ENCODE measurements around the gene PLA2G4E. TPM values are rescaled to one million over a fixed set of nuclear protein-coding genes. Genes with fewer than 3 reads are reported as not detected.

PLA2G4E gene
- total and polyA plus RNA-seq, 2 experiments from 2014 or later: not detected

- no peak for TF ChIP-seq ZNF462 (CRISPR knock-in tag; IDR thresholded peaks at IDR 0.05)
- TF ChIP-seq ZNF331 (CRISPR knock-in tag; IDR thresholded peaks at IDR 0.05; ENCODE audit: low read depth): no peak
- no peak for TF ChIP-seq ZNF114 (CRISPR knock-in tag; IDR thresholded peaks at IDR 0.05)
Observed at GRCh38 chr15:42048821-42049200, 28.0 kb upstream of the PLA2G4E start (continued).

DNA sequence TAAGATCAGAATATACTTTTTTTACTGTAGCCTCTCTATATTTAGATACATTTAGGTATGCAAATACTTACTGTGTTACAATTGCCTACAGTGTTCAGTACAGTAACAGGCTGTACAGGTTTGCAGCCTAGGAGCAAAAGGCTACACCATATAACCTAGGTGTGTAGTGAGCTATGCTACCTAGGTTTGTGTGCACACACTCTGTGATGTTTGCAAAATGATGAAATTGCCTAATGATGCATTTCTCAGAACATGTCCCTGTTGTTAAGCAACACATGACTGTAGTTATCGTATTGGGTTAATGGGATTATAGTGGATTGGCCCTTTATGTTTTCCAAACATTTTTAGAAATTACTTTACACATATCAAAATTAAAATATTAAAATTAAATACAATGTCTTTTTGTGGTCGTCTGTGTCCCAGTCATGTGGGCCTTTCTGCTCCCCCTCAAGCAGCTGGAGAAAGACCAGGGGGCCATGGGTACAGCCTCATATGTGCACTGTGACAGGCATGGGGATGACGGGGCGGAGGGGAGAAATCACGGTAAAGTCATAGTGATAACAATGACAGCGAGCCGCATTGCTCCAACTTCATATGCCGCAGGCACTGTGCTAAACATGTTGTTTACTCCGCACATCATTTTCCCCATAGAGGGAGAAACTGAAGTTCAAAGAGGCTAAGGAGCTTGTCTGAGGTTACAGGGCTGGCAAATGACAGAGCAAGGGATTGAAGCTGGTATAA is 27.4 kb upstream of the PLA2G4E start:
- no peaks in the 10 kb centered on the region for H3K36me3 Mint-ChIP-seq (ENCODE audit: low read depth)
- DNase-seq (ENCODE audit: low spot score): no peak
- Histone ChIP-seq H3K9me2 (ENCODE audit: insufficient read depth) (no peaks in the 10 kb centered on the region), H3K79me2 (replicated peaks; ENCODE audit: insufficient read depth) (no peaks in the 10 kb centered on the region), H3K27me3 (ENCODE audit: insufficient read depth) (no peaks in the 10 kb centered on the region), H3K4me2 (peak overlapping the region; percentile 52), H4K20me1 (replicated peaks; ENCODE audit: insufficient read depth) (no peaks in the 10 kb centered on the region; the same call in 1 of the 2 replicates), H3K36me3 (ENCODE audit: insufficient read depth) (no peaks in the 10 kb centered on the region), H3F3A (replicated peaks; ENCODE audit: low read depth) (no peaks in the 10 kb centered on the region), H3K4me1 (ENCODE audit: insufficient read depth) (no peaks in the 10 kb centered on the region), H3K27ac (ENCODE audit: low read depth) (no peak overlapping the region), H3K4me3 (no peak overlapping the region), H2AFZ (peak overlapping the region; percentile 56)
- H3K9me3 Mint-ChIP-seq: no peaks in the 10 kb centered on the region
- H3K27ac Mint-ChIP-seq: no peak overlapping the region
- H3K27me3 Mint-ChIP-seq (ENCODE audit: insufficient read depth, low read depth, poor library complexity): peaks cover 7% of the 10 kb centered on the region
- H3K4me1 Mint-ChIP-seq: peaks cover 16% of the 10 kb centered on the region
- ATAC-seq: no peak
- H3K4me3 Mint-ChIP-seq: no peak overlapping the region
- TF ChIP-seq STAT1 (IDR thresholded peaks at IDR 0.05; ENCODE audit: unreplicated experiment): no peak
- no peak for TF ChIP-seq ZNF114 (CRISPR knock-in tag; IDR thresholded peaks at IDR 0.05)
- TF ChIP-seq CREB1 (CRISPR knock-in tag; IDR thresholded peaks at IDR 0.05; ENCODE audit: low read depth): no peak
- TF ChIP-seq, protein P1, sequence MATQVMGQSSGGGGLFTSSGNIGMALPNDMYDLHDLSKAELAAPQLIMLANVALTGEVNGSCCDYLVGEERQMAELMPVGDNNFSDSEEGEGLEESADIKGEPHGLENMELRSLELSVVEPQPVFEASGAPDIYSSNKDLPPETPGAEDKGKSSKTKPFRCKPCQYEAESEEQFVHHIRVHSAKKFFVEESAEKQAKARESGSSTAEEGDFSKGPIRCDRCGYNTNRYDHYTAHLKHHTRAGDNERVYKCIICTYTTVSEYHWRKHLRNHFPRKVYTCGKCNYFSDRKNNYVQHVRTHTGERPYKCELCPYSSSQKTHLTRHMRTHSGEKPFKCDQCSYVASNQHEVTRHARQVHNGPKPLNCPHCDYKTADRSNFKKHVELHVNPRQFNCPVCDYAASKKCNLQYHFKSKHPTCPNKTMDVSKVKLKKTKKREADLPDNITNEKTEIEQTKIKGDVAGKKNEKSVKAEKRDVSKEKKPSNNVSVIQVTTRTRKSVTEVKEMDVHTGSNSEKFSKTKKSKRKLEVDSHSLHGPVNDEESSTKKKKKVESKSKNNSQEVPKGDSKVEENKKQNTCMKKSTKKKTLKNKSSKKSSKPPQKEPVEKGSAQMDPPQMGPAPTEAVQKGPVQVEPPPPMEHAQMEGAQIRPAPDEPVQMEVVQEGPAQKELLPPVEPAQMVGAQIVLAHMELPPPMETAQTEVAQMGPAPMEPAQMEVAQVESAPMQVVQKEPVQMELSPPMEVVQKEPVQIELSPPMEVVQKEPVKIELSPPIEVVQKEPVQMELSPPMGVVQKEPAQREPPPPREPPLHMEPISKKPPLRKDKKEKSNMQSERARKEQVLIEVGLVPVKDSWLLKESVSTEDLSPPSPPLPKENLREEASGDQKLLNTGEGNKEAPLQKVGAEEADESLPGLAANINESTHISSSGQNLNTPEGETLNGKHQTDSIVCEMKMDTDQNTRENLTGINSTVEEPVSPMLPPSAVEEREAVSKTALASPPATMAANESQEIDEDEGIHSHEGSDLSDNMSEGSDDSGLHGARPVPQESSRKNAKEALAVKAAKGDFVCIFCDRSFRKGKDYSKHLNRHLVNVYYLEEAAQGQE (IDR thresholded peaks at IDR 0.05; ENCODE audit: unreplicated experiment): no peak
- TF ChIP-seq, protein P2, sequence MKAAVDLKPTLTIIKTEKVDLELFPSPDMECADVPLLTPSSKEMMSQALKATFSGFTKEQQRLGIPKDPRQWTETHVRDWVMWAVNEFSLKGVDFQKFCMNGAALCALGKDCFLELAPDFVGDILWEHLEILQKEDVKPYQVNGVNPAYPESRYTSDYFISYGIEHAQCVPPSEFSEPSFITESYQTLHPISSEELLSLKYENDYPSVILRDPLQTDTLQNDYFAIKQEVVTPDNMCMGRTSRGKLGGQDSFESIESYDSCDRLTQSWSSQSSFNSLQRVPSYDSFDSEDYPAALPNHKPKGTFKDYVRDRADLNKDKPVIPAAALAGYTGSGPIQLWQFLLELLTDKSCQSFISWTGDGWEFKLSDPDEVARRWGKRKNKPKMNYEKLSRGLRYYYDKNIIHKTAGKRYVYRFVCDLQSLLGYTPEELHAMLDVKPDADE (IDR thresholded peaks at IDR 0.05): no peak
- TF ChIP-seq, protein P3, sequence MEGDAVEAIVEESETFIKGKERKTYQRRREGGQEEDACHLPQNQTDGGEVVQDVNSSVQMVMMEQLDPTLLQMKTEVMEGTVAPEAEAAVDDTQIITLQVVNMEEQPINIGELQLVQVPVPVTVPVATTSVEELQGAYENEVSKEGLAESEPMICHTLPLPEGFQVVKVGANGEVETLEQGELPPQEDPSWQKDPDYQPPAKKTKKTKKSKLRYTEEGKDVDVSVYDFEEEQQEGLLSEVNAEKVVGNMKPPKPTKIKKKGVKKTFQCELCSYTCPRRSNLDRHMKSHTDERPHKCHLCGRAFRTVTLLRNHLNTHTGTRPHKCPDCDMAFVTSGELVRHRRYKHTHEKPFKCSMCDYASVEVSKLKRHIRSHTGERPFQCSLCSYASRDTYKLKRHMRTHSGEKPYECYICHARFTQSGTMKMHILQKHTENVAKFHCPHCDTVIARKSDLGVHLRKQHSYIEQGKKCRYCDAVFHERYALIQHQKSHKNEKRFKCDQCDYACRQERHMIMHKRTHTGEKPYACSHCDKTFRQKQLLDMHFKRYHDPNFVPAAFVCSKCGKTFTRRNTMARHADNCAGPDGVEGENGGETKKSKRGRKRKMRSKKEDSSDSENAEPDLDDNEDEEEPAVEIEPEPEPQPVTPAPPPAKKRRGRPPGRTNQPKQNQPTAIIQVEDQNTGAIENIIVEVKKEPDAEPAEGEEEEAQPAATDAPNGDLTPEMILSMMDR (conservative IDR thresholded peaks at IDR 0.05; ENCODE audit: low read depth in 2 of 2): no peak
- no peak for TF ChIP-seq JUNB (IDR thresholded peaks at IDR 0.05; ENCODE audit: unreplicated experiment)
